Measurements from ENCODE around the gene DPH1. TPM values are rescaled to one million over a fixed set of nuclear protein-coding genes. Genes with fewer than 3 reads are reported as not detected.

Gene DPH1
- total and polyA plus RNA-seq, 9 donors, result 27.5 to 77.7 (median 46.0) TPM

DNA sequence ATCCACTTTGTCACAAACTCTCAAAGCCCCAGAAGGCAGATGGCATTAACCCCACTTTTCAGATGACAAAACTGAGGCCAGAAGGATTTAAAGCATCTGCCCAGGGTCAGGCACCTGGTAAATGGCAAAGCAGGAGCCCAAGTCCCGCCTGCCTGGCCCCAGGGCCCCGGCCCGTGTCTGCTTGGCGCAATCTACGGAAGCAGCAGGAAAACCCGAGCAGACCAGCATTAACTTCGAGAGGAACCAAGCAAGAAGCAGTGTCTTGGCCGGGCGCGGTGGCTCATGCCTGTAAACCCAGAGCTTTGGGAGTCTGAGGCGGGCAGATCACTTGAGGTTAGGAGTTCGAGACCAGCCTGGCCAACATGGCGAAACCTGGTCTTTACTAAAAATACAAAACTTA lies 26.4 kb upstream of the DPH1 start:
- H3K27ac ChIP-seq, result no peak overlapping the region
- H3K36me3 ChIP-seq, result no peaks in the 10 kb centered on the region
- H3K27me3 ChIP-seq, result no peaks in the 10 kb centered on the region
- intact Hi-C loops (cut with DNase I), result no loop called here
- H3K4me1 ChIP-seq (ENCODE audit: insufficient read depth), result peaks cover 11% of the 10 kb centered on the region
- TF ChIP-seq POLR2A (IDR thresholded peaks at IDR 0.05), result no peak
- TF ChIP-seq EP300 (IDR thresholded peaks at IDR 0.05), result no peak
- TF ChIP-seq, protein P1, sequence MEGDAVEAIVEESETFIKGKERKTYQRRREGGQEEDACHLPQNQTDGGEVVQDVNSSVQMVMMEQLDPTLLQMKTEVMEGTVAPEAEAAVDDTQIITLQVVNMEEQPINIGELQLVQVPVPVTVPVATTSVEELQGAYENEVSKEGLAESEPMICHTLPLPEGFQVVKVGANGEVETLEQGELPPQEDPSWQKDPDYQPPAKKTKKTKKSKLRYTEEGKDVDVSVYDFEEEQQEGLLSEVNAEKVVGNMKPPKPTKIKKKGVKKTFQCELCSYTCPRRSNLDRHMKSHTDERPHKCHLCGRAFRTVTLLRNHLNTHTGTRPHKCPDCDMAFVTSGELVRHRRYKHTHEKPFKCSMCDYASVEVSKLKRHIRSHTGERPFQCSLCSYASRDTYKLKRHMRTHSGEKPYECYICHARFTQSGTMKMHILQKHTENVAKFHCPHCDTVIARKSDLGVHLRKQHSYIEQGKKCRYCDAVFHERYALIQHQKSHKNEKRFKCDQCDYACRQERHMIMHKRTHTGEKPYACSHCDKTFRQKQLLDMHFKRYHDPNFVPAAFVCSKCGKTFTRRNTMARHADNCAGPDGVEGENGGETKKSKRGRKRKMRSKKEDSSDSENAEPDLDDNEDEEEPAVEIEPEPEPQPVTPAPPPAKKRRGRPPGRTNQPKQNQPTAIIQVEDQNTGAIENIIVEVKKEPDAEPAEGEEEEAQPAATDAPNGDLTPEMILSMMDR (IDR thresholded peaks at IDR 0.05), result no peak
- WGBS, 3 donors, result 94 to 97% (median 95%) methylated on average over 13 of the region's 13 CpGs
- H3K9me3 ChIP-seq, result no peaks in the 10 kb centered on the region
- H3K4me3 ChIP-seq, result no peak overlapping the region
- no peak for DNase-seq

DNA sequence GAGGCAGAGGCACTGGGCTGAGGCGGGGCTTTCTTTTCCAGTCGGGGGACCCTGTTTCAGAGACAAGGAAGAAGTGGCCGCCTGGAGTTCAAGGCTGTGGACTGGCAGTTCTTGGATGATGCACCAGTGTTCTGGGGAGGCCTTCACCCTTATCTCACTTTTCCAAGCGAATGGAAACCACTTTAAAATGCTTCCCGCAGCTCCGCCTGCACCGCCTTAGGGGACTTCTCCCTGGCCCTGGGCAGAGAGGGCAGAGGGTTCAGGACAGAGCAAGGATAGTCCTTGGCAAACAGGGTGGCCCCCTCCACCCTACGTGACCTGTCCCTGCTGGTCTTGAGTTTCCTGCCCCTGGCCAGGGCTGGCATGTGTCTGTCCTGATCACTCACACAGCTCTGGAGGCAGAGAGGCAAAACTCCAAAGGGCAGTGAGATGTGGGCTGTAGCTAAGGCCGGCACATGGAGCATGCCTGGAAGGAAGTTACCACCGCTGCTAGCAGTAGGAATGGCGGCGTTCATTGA lies 25.5 kb upstream of the DPH1 start:
- intact Hi-C loops (cut with DNase I), result no loop called here
- Histone ChIP-seq H3K4me1 (ENCODE audit: insufficient read depth) (peaks cover 7% of the 10 kb centered on the region), H3K27me3 (no peaks in the 10 kb centered on the region), H3K9me3 (no peaks in the 10 kb centered on the region), H3K36me3 (no peaks in the 10 kb centered on the region), H3K27ac (peak overlapping the region; percentile 19 to 55), H3K4me3 (no peak overlapping the region)
- WGBS, 3 donors, result 33 to 50% (median 39%) methylated on average over 12 of the region's 12 CpGs
- TF ChIP-seq, protein P1 (IDR thresholded peaks at IDR 0.05), result no peak
- TF ChIP-seq EP300 (IDR thresholded peaks at IDR 0.05) (no peak), POLR2A (IDR thresholded peaks at IDR 0.05) (no peak)
- DNase-seq, result peak; percentile 39 to 78 (median 52)

DNA sequence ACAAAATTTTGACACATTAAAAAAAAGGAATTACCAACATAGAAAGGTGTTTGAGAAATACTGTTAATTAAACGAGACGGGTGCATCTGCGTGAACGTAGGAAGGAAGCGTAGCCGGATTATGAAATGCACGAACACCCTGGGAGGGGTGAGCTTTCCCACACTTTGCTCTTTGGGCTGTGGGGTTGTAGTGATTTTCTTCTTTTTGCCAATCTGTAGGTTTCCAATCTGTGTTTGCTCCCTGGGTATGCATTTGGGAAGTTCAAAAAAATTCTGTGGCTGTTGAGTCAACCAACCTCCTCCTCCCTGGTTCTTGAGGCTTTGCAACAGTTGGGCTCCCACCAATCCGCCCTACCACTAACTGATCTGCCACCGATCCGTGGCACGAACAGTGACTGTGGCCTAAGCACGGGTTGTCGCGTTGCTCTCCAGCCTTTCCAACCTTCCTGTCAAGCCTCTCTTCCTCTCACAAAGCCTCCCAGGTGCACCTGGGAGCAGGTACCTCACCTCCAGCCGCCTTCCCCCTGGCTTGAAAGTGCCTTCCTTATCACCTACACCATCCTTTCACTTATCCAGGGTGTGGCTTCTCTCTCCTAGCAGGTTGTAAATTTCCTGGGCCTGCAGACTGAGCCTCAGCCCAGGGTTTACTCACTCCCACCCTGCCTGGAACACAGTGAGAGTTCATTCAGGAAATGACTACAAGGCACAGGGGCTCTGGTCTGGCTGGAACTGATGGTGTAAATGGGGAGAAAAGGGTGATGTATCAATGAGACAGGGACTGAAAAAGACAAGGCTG lies 21.4 kb upstream of the DPH1 start:
- H3K9me3 ChIP-seq, result no peaks in the 10 kb centered on the region
- TF ChIP-seq, protein P1 (IDR thresholded peaks at IDR 0.05), result no peak
- TF ChIP-seq EP300 (IDR thresholded peaks at IDR 0.05), result no peak
- no peak for TF ChIP-seq POLR2A (IDR thresholded peaks at IDR 0.05)
- DNase-seq, result no peak
- intact Hi-C loops (cut with DNase I), result no loop called here
- no peak overlapping the region for H3K27ac ChIP-seq
- peaks cover 9% of the 10 kb centered on the region for H3K4me1 ChIP-seq (ENCODE audit: insufficient read depth)
- no peak overlapping the region for H3K4me3 ChIP-seq
- H3K36me3 ChIP-seq, result no peaks in the 10 kb centered on the region
- WGBS, 3 donors, result 88 to 91% (median 91%) methylated on average over 15 of the region's 15 CpGs
- no peaks in the 10 kb centered on the region for H3K27me3 ChIP-seq

GRCh38 chr17:2009737-2010136 lies 20.2 kb upstream of the DPH1 start:
- Histone ChIP-seq H3K36me3 (no peaks in the 10 kb centered on the region), H3K4me3 (no peak overlapping the region), H3K27ac (no peak overlapping the region), H3K4me1 (ENCODE audit: insufficient read depth) (peaks cover 6% of the 10 kb centered on the region), H3K27me3 (no peaks in the 10 kb centered on the region), H3K9me3 (no peaks in the 10 kb centered on the region)
- TF ChIP-seq EP300 (IDR thresholded peaks at IDR 0.05) (no peak), POLR2A (IDR thresholded peaks at IDR 0.05) (no peak)
- TF ChIP-seq, protein P1 (IDR thresholded peaks at IDR 0.05), result no peak
- intact Hi-C loops (cut with DNase I), result loop anchor here in 1 of 4 donors (10.0 kb wide), 1 partner anchor 55 kb away; no protein-coding TSS in a partner anchor
- WGBS, 3 donors, result 94 to 98% (median 97%) methylated on average over 8 to 10 of the region's 10 CpGs
- DNase-seq, result no peak

All from ovary (tissue), 9 donors.